GM20000 (cell line): ENCODE measurements around the gene UAP1L1.

Experiments used
- DNase-seq: peaks from one replicate; pipeline ENCODE4 v3.0.0; 2012; ENCODE audit warnings: low spot score
- TF ChIP-seq, protein P1 (sequence below): IDR thresholded peaks from 2 replicates; pipeline ENCODE4 v1.5.1; 2012; ENCODE audit warnings: mild to moderate bottlenecking, control low read depth; ENCODE audit errors: extremely low read depth, missing control alignments

UAP1L1 gene

DNA sequence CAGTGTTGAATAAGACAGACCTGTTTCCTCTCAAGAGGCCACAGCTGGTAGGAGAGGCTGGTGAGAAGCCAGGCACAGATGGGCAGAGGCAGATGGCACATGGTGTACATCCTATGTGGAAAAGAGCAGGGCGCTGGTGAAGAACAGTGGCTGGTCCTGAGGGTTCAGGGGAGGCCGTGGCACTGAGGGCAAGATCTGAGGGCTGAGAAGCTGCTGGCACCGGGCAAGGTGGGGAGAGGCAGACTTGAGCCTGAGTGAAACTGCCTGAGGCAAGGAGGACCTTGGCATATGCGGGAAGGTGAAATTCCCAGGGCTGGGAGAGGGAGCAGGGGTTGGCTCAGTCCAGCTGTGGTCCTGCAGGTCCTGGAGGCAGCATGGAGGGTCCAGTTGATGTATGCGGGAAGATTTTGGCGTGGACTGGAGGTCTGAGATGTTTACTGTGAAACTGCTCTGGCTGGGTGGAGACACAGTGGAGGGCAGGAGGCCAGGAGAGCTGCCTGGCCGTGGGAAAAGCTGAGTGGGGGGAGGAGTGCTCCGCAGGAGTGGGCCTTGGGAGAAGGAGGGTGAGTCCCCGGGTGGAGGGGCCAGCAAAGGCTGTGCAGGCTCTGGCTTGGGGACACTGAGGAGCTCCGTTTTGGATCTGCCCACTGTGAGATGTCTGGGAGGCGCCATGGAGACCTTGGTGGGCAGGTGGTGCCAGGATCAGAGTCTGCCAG lies 12.1 kb downstream of the UAP1L1 start:
- TF ChIP-seq, protein P1, sequence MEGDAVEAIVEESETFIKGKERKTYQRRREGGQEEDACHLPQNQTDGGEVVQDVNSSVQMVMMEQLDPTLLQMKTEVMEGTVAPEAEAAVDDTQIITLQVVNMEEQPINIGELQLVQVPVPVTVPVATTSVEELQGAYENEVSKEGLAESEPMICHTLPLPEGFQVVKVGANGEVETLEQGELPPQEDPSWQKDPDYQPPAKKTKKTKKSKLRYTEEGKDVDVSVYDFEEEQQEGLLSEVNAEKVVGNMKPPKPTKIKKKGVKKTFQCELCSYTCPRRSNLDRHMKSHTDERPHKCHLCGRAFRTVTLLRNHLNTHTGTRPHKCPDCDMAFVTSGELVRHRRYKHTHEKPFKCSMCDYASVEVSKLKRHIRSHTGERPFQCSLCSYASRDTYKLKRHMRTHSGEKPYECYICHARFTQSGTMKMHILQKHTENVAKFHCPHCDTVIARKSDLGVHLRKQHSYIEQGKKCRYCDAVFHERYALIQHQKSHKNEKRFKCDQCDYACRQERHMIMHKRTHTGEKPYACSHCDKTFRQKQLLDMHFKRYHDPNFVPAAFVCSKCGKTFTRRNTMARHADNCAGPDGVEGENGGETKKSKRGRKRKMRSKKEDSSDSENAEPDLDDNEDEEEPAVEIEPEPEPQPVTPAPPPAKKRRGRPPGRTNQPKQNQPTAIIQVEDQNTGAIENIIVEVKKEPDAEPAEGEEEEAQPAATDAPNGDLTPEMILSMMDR = no peak
- DNase-seq = no peak

GRCh38 chr9:137095664-137096517 lies 18.6 kb downstream of the UAP1L1 start:
- TF ChIP-seq, protein P1 = peak; percentile 51
- peak; percentile 87 for DNase-seq

DNA sequence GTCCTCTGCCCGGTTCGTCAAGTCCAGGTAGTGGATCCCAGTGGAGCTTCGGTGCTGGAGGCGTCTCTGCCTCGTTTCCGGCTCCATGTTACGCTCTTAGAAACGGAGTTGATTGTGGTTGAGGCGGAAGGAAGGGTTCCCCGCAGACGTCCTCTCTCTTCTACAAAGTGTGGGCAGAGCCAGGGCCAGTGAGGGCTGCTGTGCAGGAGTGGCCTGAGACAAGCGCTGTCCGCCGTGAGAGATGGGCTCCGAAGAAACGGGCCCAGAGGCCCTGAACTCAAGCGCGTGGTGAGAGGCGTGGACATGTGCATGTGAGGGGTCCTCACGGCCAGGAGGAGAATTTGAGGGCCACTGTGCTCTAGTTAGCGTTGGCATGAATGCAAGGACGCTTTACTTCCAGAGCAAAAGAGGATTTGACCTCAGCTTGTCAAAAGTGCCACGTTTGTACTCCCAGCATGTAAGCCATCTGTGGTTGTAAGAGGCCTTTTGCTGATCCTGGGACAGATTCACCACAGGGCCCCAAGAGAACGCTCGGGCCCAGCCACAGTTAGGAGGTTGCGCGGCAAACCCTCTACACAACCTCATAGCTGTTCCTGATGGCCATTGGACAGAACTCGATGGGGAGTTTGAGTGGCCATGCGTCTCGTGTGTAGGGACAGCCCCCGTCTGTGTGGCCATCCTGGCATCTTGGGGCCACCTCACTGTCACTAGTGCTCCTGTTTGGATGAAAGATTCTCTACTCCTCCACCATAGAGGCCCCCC lies 19.6 kb downstream of the UAP1L1 start:
- TF ChIP-seq, protein P1 = no peak
- DNase-seq = no peak

- TF ChIP-seq, protein P1 = no peak
- no peak for DNase-seq
These were observed 20.6 kb downstream of the UAP1L1 start for GRCh38 chr9:137097761-137098462.

GRCh38 chr9:137099231-137099630 lies 21.9 kb downstream of the UAP1L1 start:
- DNase-seq = no peak
- TF ChIP-seq, protein P1 = no peak

DNA sequence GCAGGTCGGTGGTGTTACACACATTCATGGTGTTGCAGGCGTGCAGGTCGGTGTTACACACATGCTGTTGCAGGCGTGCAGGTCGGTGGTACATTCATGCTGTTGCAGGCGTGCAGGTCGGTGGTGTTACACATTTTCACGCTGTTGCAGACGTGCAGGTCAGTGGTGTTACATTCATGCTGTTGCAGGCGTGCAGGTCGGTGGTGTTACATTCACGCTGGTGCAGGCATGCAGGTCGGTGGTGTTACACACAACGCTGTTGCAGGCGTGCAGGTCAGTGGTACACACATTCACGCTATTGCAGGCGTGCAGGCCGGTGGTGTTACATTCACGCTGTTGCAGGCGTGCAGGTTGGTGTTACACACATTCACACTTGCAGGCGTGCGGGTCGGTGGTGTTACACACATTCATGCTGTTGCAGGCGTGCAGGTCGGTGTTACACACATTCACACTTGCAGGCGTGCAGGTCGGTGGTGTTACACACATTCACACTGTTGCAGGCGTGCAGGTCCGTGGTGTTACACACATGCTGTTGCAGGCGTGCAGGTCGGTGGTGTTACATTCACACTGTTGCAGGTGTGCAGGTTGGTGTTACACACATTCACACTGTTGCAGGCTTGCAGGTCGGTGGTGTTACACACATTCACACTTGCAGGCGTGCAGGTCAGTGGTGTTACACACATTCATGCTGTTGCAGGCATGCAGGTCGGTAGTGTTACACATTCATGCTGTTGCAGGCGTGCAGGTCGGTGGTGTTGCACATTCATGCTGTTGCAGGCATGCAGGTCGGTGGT lies 26.1 kb downstream of the UAP1L1 start:
- no peak for DNase-seq
- TF ChIP-seq, protein P1 = no peak
